HUES48 (cell line): ENCODE measurements around the gene CDKN3.

Experiments
- H3K27ac ChIP-seq: one replicate; pipeline ENCODE4 v1.7.0; 2013; ENCODE audit warnings: low read depth, low read length, inconsistent platforms
- H3K27me3 ChIP-seq: 2 replicates; pipeline ENCODE4 v1.6.1; 2013; ENCODE audit warnings: mild to moderate bottlenecking, low read length; ENCODE audit not compliant: control insufficient read depth, insufficient read depth
- H3K36me3 ChIP-seq: 2 replicates; pipeline ENCODE4 v1.6.1; 2013; ENCODE audit warnings: low read length; ENCODE audit not compliant: control insufficient read depth, insufficient read depth
- H3K4me1 ChIP-seq: 2 replicates; pipeline ENCODE4 v1.6.1; 2013; ENCODE audit warnings: mild to moderate bottlenecking, low read length; ENCODE audit not compliant: control insufficient read depth, insufficient read depth
- H3K4me3 ChIP-seq: 2 replicates; pipeline ENCODE4 v1.5.1; 2013; ENCODE audit warnings: mild to moderate bottlenecking, low read depth, low read length
- H3K9ac ChIP-seq: 2 replicates; pipeline ENCODE4 v1.6.1; 2013; ENCODE audit warnings: mild to moderate bottlenecking, low read depth, low read length, moderate library complexity
- H3K9me3 ChIP-seq: 2 replicates; pipeline ENCODE4 v1.6.1; 2013; ENCODE audit warnings: low read length; ENCODE audit not compliant: control insufficient read depth, insufficient read depth

Gene CDKN3

DNA sequence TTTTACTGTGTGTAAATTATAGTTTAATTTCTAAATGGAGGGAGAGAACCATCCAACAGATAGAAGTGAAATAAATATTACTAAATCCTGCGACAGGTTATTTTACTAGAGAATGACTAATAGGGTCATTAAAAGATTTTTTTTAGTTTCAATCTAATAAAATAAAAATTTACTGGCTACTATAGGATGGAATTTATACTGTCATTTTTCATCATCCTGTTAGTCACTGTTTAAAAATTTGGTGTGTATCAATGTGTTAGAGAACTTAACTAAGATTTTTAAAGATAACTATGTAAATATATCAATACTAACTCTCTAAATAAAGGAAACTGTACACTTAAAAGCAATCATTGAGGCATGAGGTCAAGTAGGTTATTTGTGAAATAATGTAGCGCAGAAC is 41.1 kb upstream of the CDKN3 start:
- no peaks in the 10 kb centered on the region for H3K36me3 ChIP-seq
- peaks cover 9% of the 10 kb centered on the region for H3K4me1 ChIP-seq
- no peak overlapping the region for H3K4me3 ChIP-seq
- peaks cover 1% of the 10 kb centered on the region for H3K27me3 ChIP-seq
- H3K27ac ChIP-seq = no peak overlapping the region
- H3K9me3 ChIP-seq = peaks cover 5% of the 10 kb centered on the region; the same call in 1 of the 2 replicates
- H3K9ac ChIP-seq = no peak overlapping the region

DNA sequence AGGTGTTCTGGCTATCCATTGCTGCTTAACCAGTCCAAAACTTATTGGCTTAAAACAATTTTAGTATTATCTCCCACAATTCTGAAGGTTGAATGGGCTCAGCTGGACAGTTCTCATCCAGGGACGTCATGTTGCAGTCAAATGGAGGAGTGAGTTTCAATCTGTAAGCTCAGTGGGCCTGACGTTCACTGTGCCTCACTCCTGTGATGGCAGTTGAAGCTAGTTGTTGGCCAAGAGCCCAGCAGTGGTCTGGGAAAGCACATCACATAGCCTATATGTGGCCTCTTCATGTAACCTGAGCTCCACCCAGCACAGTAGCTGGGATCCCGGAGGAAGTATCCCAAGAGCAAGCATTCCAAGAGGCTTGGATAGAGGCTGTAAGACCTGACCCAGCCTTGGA is 40.6 kb upstream of the CDKN3 start:
- H3K27ac ChIP-seq = no peak overlapping the region
- H3K4me1 ChIP-seq = peaks cover 14% of the 10 kb centered on the region
- peaks cover 5% of the 10 kb centered on the region; the same call in 1 of the 2 replicates for H3K9me3 ChIP-seq
- H3K36me3 ChIP-seq = no peaks in the 10 kb centered on the region
- no peak overlapping the region for H3K9ac ChIP-seq
- H3K27me3 ChIP-seq = peaks cover 6% of the 10 kb centered on the region
- H3K4me3 ChIP-seq = no peak overlapping the region

- Histone ChIP-seq H3K27ac (peak overlapping the region; percentile 94), H3K36me3 (no peaks in the 10 kb centered on the region), H3K4me1 (peaks cover 48% of the 10 kb centered on the region), H3K9me3 (no peaks in the 10 kb centered on the region), H3K9ac (no peak overlapping the region), H3K4me3 (no peak overlapping the region), H3K27me3 (peaks cover 8% of the 10 kb centered on the region)
Measured at GRCh38 chr14:54360667-54361066, 36.1 kb upstream of the CDKN3 start.

GRCh38 chr14:54362089-54362504 is 34.7 kb upstream of the CDKN3 start:
- Histone ChIP-seq H3K27ac (peak overlapping the region; percentile 95), H3K4me3 (no peak overlapping the region), H3K27me3 (peaks cover 8% of the 10 kb centered on the region), H3K36me3 (no peaks in the 10 kb centered on the region), H3K9me3 (no peaks in the 10 kb centered on the region), H3K4me1 (peaks cover 54% of the 10 kb centered on the region), H3K9ac (peak overlapping the region; percentile 15; the same call in 1 of the 2 replicates)

GRCh38 chr14:54362759-54363437 is 33.9 kb upstream of the CDKN3 start:
- 0 out of 2 replicates have a peak overlapping the region, but pooled peaks have one; percentile 8 for H3K9ac ChIP-seq
- peaks cover 8% of the 10 kb centered on the region for H3K27me3 ChIP-seq
- H3K4me1 ChIP-seq = peaks cover 58% of the 10 kb centered on the region
- no peak overlapping the region for H3K4me3 ChIP-seq
- H3K36me3 ChIP-seq = no peaks in the 10 kb centered on the region
- H3K27ac ChIP-seq = peak overlapping the region; percentile 95
- H3K9me3 ChIP-seq = no peaks in the 10 kb centered on the region

GRCh38 chr14:54364555-54365415 is 32.0 kb upstream of the CDKN3 start:
- Histone ChIP-seq H3K9me3 (no peaks in the 10 kb centered on the region), H3K27ac (peak overlapping the region; percentile 36), H3K4me1 (peaks cover 52% of the 10 kb centered on the region), H3K4me3 (no peak overlapping the region), H3K36me3 (no peaks in the 10 kb centered on the region), H3K27me3 (peaks cover 8% of the 10 kb centered on the region), H3K9ac (no peak overlapping the region; the same call in 1 of the 2 replicates)

GRCh38 chr14:54366736-54367735 is 29.8 kb upstream of the CDKN3 start:
- Histone ChIP-seq H3K27me3 (no peaks in the 10 kb centered on the region), H3K9me3 (no peaks in the 10 kb centered on the region), H3K4me3 (no peak overlapping the region), H3K4me1 (peaks cover 47% of the 10 kb centered on the region), H3K27ac (peak overlapping the region; percentile 80), H3K36me3 (no peaks in the 10 kb centered on the region), H3K9ac (no peak overlapping the region)

DNA sequence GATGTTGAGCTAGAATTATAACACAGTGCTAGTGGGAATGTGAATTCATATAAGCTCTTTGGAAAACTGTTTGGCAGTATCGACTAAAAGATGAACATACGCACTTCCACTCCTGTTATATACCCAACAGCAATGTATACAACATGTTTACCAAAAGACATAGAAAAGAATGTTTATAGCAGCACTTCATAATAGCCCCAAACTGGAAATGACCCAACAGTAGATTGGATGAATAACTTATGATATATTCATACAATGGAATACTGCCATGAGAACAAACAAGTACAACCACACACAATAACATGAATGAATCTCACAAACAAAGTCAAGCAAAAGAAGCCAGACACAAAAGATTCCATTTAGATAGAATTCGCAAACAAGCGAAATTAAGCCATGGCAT is 28.5 kb upstream of the CDKN3 start:
- H3K9me3 ChIP-seq = no peaks in the 10 kb centered on the region
- no peak overlapping the region for H3K27ac ChIP-seq
- H3K27me3 ChIP-seq = no peaks in the 10 kb centered on the region
- H3K4me3 ChIP-seq = no peak overlapping the region
- peaks cover 36% of the 10 kb centered on the region for H3K4me1 ChIP-seq
- no peak overlapping the region for H3K9ac ChIP-seq
- H3K36me3 ChIP-seq = no peaks in the 10 kb centered on the region

GRCh38 chr14:54369343-54369742 is 27.5 kb upstream of the CDKN3 start:
- Histone ChIP-seq H3K27ac (no peak overlapping the region), H3K4me3 (no peak overlapping the region), H3K36me3 (no peaks in the 10 kb centered on the region), H3K4me1 (peaks cover 30% of the 10 kb centered on the region), H3K27me3 (no peaks in the 10 kb centered on the region), H3K9me3 (no peaks in the 10 kb centered on the region), H3K9ac (no peak overlapping the region)

DNA sequence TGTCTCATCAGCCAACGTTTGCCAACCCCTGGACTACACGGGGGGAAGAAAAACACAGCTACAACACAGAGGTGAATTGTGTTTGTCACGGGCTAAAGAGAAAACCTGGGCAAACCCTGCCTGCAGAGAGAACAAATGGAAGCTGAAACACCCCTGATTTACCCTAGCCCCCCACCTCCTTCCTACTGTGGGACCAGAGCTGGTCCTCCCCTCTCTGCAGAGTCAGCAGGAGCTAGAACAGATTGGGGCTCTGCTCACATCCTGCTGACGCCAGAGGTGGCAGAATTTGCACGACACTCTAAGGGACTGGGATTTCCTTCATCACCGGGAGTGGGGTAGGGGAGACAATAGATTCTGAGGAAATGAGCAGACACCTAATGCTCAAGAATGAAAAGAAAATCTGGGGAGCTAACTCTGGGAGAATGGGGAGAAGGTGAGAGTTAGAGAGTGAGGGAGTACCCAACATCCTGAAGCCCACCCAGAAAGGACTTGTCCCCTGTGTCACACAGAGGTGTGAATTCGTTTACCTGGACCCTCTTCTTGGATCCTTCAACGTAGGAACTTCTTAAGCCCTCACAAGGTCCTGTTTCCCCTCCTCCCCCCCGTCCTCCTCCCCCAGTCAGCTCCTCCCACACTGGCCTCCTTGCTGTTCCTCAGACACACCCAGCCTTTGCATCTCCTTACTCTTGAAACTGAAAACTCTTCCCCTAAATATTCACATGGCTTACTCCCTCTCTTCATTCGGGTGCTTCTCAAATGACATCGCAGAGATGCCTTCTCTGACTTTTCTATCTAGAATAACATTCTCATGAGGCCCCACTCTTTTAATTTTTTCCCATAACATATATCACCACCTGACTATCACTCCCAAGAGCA is 26.2 kb upstream of the CDKN3 start:
- H3K27me3 ChIP-seq = no peaks in the 10 kb centered on the region
- H3K36me3 ChIP-seq = no peaks in the 10 kb centered on the region
- no peak overlapping the region for H3K9ac ChIP-seq
- peaks cover 24% of the 10 kb centered on the region for H3K4me1 ChIP-seq
- H3K4me3 ChIP-seq = no peak overlapping the region
- no peaks in the 10 kb centered on the region for H3K9me3 ChIP-seq
- no peak overlapping the region for H3K27ac ChIP-seq
